ENCODE data around the gene NHERF1.

Gene NHERF1

DNA sequence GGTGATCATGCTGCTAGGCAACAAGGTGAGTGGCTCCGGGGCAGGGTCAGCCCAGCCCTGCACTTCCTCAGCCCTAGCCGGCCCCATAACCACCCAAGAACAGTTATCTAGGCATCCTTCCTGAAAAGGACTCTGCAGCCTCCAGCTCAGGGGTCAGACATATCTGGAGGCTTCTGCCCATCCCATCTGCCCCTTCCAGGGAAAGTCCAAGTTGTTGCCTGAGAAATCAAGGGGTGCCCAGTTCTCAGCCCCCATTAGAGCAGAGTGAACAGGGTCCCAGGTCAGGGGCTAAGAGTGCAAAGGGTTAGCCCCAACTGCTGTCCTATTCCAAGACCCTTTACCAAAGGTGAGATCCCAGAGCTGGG is 4.1 kb upstream of the NHERF1 start:
- DNase-seq (ENCODE audit: insufficient read length) (no peak), FAIRE-seq (no peak)
- TF ChIP-seq POLR2AphosphoS5 (IDR thresholded peaks at IDR 0.05; ENCODE audit: low read depth, low read length): no peak
- no peak for TF ChIP-seq TAF1 (IDR thresholded peaks at IDR 0.05; ENCODE audit: borderline replicate concordance, low read depth, low read length)
- TF ChIP-seq POLR2A (IDR thresholded peaks at IDR 0.05; ENCODE audit: low read depth, low read length): no peak

DNA sequence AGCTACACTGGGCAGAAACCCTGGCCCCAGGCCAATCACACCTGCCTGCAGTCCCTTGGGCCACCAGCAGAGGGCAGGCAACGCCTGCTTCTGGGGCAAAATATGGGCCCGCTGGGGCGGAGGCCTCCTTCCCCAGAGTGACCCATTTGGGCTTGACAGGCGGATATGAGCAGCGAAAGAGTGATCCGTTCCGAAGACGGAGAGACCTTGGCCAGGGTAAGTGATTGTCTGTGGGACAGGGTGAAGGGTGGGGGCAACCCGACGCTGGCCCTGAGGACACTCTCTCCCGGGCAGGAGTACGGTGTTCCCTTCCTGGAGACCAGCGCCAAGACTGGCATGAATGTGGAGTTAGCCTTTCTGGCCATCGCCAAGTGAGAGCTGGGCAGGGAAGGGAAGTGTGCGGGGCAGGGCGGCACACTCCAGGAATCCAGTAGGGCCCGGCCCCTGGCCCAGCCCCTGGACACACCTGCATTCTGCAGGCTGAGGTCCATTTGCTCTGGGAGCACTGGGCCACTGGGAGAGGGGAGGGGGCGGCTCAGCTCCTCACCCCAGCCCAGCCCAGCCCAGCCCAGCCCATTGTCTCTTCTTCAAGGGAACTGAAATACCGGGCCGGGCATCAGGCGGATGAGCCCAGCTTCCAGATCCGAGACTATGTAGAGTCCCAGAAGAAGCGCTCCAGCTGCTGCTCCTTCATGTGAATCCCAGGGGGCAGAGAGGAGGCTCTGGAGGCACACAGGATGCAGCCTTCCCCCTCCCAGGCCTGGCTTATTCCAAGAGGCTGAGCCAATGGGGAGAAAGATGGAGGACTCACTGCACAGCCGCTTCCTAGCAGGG is 3.5 kb upstream of the NHERF1 start:
- peak; percentile 24 for FAIRE-seq
- TF ChIP-seq TAF1 (IDR thresholded peaks at IDR 0.05; ENCODE audit: borderline replicate concordance, low read depth, low read length) (no peak), POLR2AphosphoS5 (IDR thresholded peaks at IDR 0.05; ENCODE audit: low read depth, low read length) (no peak), POLR2A (IDR thresholded peaks at IDR 0.05; ENCODE audit: low read depth, low read length) (no peak)

DNA sequence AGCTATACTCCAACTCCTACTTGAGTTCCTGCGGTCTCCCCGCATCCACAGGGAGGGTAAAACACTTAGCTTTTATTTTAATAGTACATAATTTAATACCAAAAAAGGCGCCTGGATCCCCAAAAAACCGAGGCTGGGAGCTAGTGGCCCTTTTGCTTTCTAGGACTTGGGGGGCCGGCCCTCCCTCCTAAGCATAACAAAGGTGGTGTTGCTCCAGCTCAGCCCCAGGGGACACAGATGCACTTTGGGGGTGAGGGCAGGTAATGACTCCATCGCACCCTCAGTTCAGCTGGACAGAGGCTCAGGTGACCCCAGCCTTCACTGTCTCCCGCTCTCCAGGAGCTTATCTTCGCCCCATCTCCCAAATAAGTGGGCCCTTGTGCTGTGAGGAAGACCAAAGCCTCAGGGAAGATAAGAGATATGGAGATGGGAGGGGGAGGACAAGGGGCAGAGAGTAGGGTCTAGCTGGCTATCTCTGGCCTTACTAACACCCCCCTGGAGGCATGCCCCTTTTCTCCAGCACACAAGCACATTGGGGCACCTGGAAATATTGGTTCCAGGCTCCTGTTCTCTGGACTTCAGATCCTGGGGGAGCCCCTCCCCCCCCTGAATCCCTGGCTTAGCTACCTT is 2.8 kb upstream of the NHERF1 start:
- no peak for TF ChIP-seq TAF1 (IDR thresholded peaks at IDR 0.05; ENCODE audit: borderline replicate concordance, low read depth, low read length)
- no peak for TF ChIP-seq POLR2A (IDR thresholded peaks at IDR 0.05; ENCODE audit: low read depth, low read length)
- TF ChIP-seq POLR2AphosphoS5 (IDR thresholded peaks at IDR 0.05; ENCODE audit: low read depth, low read length): no peak
- DNase-seq (ENCODE audit: insufficient read length): no peak
- no peak for FAIRE-seq

More for the DNA sequence above, 3.5 kb upstream of the NHERF1 start:
- DNase-seq (ENCODE audit: insufficient read length): peak; percentile 78

- no peak for DNase-seq (ENCODE audit: insufficient read length)
- no peak for FAIRE-seq
- TF ChIP-seq POLR2A (IDR thresholded peaks at IDR 0.05; ENCODE audit: low read depth, low read length): no peak
- no peak for TF ChIP-seq POLR2AphosphoS5 (IDR thresholded peaks at IDR 0.05; ENCODE audit: low read depth, low read length)
Observed at GRCh38 chr17:74746376-74746775, 2.1 kb upstream of the NHERF1 start.

DNA sequence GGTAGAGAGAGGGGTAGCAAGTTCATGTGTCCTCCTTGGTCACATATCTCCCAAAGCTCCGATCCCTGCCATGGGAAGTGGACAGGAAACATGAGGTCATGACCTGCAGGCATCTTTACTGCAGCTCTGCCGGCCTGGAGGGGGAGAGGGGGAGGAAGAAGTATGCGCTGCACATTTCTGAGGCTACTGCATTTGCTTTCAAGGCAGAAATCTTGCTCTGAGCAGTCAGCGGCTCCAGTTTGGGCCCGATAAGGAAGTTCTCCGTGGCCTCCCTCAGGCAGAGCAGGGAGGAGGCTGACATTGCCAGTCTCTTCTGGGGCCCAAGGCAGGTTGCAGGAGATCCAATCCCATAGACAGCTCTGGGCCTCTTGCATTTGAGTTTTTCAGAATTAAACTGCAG is 1.5 kb upstream of the NHERF1 start:
- no peak for FAIRE-seq
- no peak for DNase-seq (ENCODE audit: insufficient read length)
- TF ChIP-seq POLR2A (IDR thresholded peaks at IDR 0.05; ENCODE audit: low read depth, low read length) (no peak), TAF1 (IDR thresholded peaks at IDR 0.05; ENCODE audit: borderline replicate concordance, low read depth, low read length) (no peak), POLR2AphosphoS5 (IDR thresholded peaks at IDR 0.05; ENCODE audit: low read depth, low read length) (no peak)

- FAIRE-seq: no peak
Observed at GRCh38 chr17:74748279-74748528, 224 bp upstream of the NHERF1 start.

DNA sequence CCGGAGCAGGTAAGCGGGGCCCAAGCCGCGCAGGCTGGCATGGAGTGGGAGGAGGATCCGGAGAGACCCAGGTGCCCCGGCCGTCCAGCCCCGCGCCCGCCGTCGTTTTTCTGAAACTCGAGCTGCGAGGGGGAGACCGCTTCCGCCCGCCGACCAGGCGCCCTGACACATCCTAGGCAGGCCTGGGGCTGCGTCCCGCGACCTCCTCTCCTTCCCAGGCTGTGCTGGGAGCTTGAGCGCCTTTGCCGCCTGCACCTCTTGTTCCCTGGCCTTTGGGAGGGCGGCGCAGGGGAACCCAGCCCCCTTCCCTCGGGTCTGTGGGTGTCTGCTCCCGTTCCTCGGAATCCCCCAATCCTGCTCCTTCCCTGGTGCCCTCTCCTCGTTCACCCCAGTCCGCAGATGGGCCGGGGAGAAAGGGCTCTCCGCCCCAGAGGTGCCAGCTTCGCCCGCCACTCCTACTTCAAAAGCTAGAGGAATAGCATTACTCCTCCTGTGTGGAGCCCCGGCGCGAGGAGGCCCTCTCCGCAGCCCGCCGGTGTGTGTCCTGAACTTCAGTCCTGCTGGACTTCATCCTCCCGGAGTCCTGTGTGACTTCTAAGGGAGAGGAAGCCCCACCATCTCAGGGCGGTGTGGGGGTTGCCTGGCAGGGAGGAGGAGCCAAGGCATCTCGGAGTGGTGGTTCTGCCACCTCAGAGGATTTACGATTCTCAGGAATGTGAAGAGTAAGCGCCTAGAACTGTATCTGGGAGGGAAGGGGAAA is 1.0 kb downstream of the NHERF1 start:
- TF ChIP-seq POLR2A (IDR thresholded peaks at IDR 0.05; ENCODE audit: low read depth, low read length) (no peak), TAF1 (IDR thresholded peaks at IDR 0.05; ENCODE audit: borderline replicate concordance, low read depth, low read length) (no peak), POLR2AphosphoS5 (IDR thresholded peaks at IDR 0.05; ENCODE audit: low read depth, low read length) (no peak)
- DNase-seq (ENCODE audit: insufficient read length) (peak; percentile 50), FAIRE-seq (no peak)

More at GRCh38 chr17:74748279-74748528, 224 bp upstream of the NHERF1 start:
- no peak for DNase-seq (ENCODE audit: insufficient read length)
- TF ChIP-seq TAF1 (IDR thresholded peaks at IDR 0.05; ENCODE audit: borderline replicate concordance, low read depth, low read length) (no peak; the same call in 1 of the 2 replicates), POLR2AphosphoS5 (IDR thresholded peaks at IDR 0.05; ENCODE audit: low read depth, low read length) (no peak), POLR2A (IDR thresholded peaks at IDR 0.05; ENCODE audit: low read depth, low read length) (no peak)

DNA sequence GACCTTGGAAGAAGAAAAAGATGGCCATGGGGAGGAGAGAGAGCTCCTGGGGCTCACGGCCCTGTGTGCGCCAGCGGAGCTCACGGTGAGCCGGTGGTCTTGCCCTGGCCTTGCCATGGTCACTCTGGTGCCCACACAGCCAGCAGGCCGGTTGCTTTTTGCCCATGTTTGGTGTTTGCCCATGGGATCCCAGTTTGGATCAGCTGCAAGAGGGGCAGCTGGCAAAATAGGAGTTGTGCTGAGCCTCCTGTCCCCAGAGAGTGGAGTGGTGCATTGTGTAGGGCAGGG is 1.6 kb downstream of the NHERF1 start:
- DNase-seq (ENCODE audit: insufficient read length) (no peak), FAIRE-seq (no peak)
- TF ChIP-seq POLR2A (IDR thresholded peaks at IDR 0.05; ENCODE audit: low read depth, low read length): no peak
- TF ChIP-seq POLR2AphosphoS5 (IDR thresholded peaks at IDR 0.05; ENCODE audit: low read depth, low read length): no peak
- no peak for TF ChIP-seq TAF1 (IDR thresholded peaks at IDR 0.05; ENCODE audit: borderline replicate concordance, low read depth, low read length)

GRCh38 chr17:74750327-74751069 is 2.1 kb downstream of the NHERF1 start:
- TF ChIP-seq POLR2A (IDR thresholded peaks at IDR 0.05; ENCODE audit: low read depth, low read length) (no peak), TAF1 (IDR thresholded peaks at IDR 0.05; ENCODE audit: borderline replicate concordance, low read depth, low read length) (no peak), POLR2AphosphoS5 (IDR thresholded peaks at IDR 0.05; ENCODE audit: low read depth, low read length) (no peak)
- DNase-seq (ENCODE audit: insufficient read length) (no peak), FAIRE-seq (no peak)

DNA sequence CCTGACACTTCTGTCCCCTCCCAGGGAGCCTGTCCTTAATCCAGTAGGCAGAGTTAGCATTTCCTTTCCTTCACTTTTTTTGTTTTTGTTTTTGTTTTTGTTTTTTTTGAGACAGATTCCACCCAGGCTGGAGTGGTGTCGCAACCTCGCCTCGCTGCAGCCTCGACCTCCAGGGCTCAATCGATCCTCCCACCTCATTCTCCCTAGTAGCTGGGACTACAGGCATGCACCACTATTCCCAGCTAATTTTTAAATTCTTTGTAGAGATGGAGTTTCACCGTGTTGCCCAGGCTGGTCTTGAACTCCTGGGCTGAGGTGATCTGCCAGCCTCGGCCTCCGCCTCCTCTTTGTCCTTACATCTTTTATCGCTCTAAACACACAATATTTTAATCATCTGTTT is 4.0 kb downstream of the NHERF1 start:
- DNase-seq (ENCODE audit: insufficient read length): no peak
- no peak for FAIRE-seq
- no peak for TF ChIP-seq POLR2AphosphoS5 (IDR thresholded peaks at IDR 0.05; ENCODE audit: low read depth, low read length)
- TF ChIP-seq POLR2A (IDR thresholded peaks at IDR 0.05; ENCODE audit: low read depth, low read length): no peak
- no peak for TF ChIP-seq TAF1 (IDR thresholded peaks at IDR 0.05; ENCODE audit: borderline replicate concordance, low read depth, low read length)

GRCh38 chr17:74752822-74753401 is 4.5 kb downstream of the NHERF1 start:
- FAIRE-seq (no peak), DNase-seq (ENCODE audit: insufficient read length) (no peak)
- TF ChIP-seq POLR2A (IDR thresholded peaks at IDR 0.05; ENCODE audit: low read depth, low read length) (no peak), POLR2AphosphoS5 (IDR thresholded peaks at IDR 0.05; ENCODE audit: low read depth, low read length) (no peak), TAF1 (IDR thresholded peaks at IDR 0.05; ENCODE audit: borderline replicate concordance, low read depth, low read length) (no peak)

Measured in GM12892 (cell line).